Measurements from ENCODE around the gene LCE1B. TPM values are rescaled to one million over a fixed set of nuclear protein-coding genes. Genes with fewer than 3 reads are reported as not detected.

LCE1B gene
- total RNA-seq, 6 experiments from 2014 or later, result not detected

Other genes with a start within 250 kb of the LCE1B start
- not detected for gene LCE3E, start 245.2 kb upstream of the LCE1B start, total RNA-seq
- not detected for gene LCE3D, start 231.5 kb upstream of the LCE1B start, total RNA-seq
- gene LCE3C, start 211.7 kb upstream of the LCE1B start, total RNA-seq, result not detected
- gene LCE3B, start 198.2 kb upstream of the LCE1B start, total RNA-seq, result not detected
- not detected for gene LCE3A, start 188.9 kb upstream of the LCE1B start, total RNA-seq
- gene LCE2D, start 148.6 kb upstream of the LCE1B start, total RNA-seq, result not detected
- not detected for gene LCE2C, start 136.7 kb upstream of the LCE1B start, total RNA-seq
- not detected for gene LCE2B, start 125.8 kb upstream of the LCE1B start, total RNA-seq
- not detected for gene LCE2A, start 113.6 kb upstream of the LCE1B start, total RNA-seq
- gene LCE4A, start 103.8 kb upstream of the LCE1B start, total RNA-seq, result not detected
- gene KPRP, start 53.9 kb upstream of the LCE1B start, total RNA-seq, result not detected
- not detected for gene LCE1F, start 36.8 kb upstream of the LCE1B start, total RNA-seq
- gene LCE1E, start 25.7 kb upstream of the LCE1B start, total RNA-seq, result not detected
- not detected for gene LCE1D, start 15.2 kb upstream of the LCE1B start, total RNA-seq
- not detected for gene LCE1C, start 5.3 kb upstream of the LCE1B start, total RNA-seq
- gene LCE1A, start 15.5 kb downstream of the LCE1B start, total RNA-seq, result not detected
- gene LCE6A, start 30.9 kb downstream of the LCE1B start, total RNA-seq, result not detected
- gene LCE7A, start 48.0 kb downstream of the LCE1B start, total RNA-seq, result not detected
- gene SMCP, start 66.4 kb downstream of the LCE1B start, total RNA-seq, result not detected
- not detected for gene IVL, start 96.6 kb downstream of the LCE1B start, total RNA-seq
- gene SPRR5, start 135.2 kb downstream of the LCE1B start, total RNA-seq, result not detected
- gene SPRR4, start 158.7 kb downstream of the LCE1B start, total RNA-seq, result not detected
- not detected for gene SPRR1A, start 172.1 kb downstream of the LCE1B start, total RNA-seq
- gene SPRR3, start 189.8 kb downstream of the LCE1B start, total RNA-seq, result under 1 TPM in 1 of 6 experiments, not detected in 5; 0.31 TPM
- not detected for gene SPRR1B, start 219.2 kb downstream of the LCE1B start, total RNA-seq
- not detected for gene SPRR2D, start 229.1 kb downstream of the LCE1B start, total RNA-seq
- under 1 TPM in 1 of 6 experiments, not detected in 5; 0.40 TPM for gene SPRR2A, start 245.5 kb downstream of the LCE1B start, total RNA-seq

Measured in right lobe of liver (tissue), 5 donors.